GM15510 (cell line): ENCODE results near the gene UTP14A.

Source experiments
- POLR2A ChIP-seq: IDR thresholded peaks from 3 replicates; pipeline ENCODE4 v1.6.1; 2011; ENCODE audit warnings: borderline replicate concordance; ENCODE audit not compliant: insufficient read length; ENCODE audit errors: extremely low read depth

The UTP14A gene

GRCh38 chrX:129933700-129934099 lies 27.7 kb downstream of the UTP14A start:
- TF ChIP-seq POLR2A, result no peak

DNA sequence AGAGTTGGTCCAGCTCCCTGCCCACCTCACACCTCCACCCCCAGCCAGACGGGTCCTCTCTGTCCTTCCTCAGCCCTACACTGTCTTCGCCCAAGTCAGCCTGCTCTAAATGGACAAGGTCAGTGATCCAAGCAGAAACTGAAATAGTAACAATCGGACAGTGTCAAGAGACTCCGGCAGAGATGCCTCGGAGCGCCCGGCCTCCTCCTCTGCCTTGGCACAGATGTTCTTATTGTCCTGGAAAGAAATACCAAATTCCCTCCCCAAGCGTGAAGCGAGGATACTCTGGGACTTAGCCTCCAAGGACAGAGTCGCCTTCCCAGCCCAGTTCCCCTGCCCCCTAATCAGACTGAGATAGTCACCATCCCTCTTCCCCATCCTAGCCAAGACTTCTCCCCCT lies 28.5 kb downstream of the UTP14A start:
- TF ChIP-seq POLR2A, result no peak

DNA sequence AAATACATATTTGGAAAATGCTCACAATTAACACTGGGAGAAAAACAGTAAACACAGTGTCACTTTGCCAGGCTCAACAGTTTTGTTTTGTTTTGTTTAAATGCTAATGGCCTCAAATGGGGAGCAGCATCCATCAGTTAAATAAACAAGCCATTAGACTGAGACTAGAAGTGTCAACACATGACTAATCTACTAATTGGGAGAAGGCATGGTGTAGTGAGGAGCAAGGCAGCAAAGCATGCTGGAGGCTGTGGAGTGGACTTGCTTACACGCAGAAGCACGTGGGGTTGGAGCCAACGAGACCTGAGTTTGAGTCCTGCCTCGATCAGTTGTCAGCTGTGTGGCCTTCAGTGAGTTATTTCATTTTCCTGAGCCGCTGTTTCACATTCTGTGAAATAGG lies 29.0 kb downstream of the UTP14A start:
- TF ChIP-seq POLR2A, result no peak

DNA sequence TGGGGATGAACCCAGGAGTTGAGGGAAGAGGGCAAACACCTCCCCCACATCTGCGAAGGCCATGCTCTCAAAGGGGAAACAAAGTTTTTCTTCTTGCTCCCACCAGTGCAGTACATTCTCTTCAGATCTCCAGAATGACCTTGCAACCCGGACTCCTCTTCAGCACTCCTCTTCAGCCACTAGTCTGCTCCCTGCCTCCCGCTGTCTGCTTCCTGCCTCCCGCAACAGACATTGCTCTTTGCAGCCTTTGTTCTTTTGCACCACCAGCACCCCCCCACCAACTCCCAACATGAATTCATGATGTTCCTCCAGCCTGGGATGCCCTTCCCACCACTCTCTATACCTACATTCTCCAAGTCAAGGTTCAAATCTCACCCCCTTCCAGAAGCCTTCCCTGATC lies 32.1 kb downstream of the UTP14A start:
- no peak for TF ChIP-seq POLR2A

DNA sequence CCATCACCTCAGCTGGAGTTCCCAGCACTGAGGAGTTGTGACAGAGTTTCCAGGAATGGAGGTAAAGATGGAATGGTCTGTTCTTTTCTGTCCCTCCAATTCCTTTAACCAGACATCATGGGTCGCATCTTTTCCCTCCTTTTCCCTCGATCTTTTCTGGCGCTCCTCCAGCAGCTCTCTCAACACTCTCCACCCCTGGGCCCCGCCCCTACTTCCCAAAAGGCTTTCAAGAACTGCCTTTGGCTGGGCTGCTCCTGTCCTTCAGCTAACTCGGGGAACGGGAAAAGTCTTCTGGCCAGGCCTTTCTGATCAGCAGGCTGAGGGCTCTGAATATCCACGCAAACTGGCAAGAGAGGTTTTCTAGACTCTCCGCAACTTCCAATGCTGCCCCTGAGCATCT lies 34.0 kb downstream of the UTP14A start:
- no peak for TF ChIP-seq POLR2A

DNA sequence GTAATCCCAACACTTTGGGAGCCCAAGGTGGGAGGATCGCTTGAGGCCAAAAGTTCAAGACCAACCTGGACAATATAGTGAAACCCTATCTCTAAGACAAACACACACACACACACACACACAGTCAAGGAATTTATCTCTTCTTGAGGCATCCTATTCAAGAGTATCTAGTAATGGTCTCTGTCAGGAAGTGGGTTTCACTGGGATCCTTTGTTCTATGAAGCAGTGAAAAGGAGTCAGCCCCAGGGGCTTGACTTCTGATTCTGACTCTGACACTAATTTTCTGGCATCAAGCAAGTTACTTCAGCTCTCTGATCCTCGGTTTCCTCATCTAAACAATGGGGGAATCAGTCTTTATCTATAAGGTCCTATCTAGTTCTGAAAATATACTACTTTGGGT lies 34.8 kb downstream of the UTP14A start:
- no peak for TF ChIP-seq POLR2A

GRCh38 chrX:129945131-129945530 lies 39.2 kb downstream of the UTP14A start:
- no peak for TF ChIP-seq POLR2A

- TF ChIP-seq POLR2A, result no peak
These were observed 47.3 kb downstream of the UTP14A start for GRCh38 chrX:129953334-129953648.

- TF ChIP-seq POLR2A, result no peak
These were observed 47.9 kb downstream of the UTP14A start for GRCh38 chrX:129953881-129954280.

GRCh38 chrX:129954804-129955203 lies 48.8 kb downstream of the UTP14A start:
- TF ChIP-seq POLR2A, result no peak

GRCh38 chrX:129955682-129956081 lies 49.7 kb downstream of the UTP14A start:
- TF ChIP-seq POLR2A, result no peak

DNA sequence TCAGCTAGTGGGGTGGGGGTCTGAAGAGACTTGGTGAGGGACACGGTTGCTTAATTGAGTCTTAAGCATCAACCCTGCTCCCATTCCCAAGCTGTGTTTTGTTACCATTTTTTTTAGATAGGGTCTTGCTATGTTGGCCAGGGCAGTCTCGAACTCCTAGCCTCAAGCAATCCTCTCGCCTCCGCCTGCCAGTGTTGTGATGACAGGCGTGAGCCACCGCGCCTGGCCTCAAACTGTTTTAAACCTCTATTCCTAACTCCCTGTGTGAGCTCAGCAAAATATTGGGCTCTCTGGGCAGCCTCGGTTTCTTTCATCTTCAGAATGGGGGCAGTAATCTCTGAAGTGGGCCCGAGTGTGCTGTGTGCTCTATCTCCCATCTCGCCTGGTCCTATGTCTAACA lies 50.2 kb downstream of the UTP14A start:
- no peak for TF ChIP-seq POLR2A

DNA sequence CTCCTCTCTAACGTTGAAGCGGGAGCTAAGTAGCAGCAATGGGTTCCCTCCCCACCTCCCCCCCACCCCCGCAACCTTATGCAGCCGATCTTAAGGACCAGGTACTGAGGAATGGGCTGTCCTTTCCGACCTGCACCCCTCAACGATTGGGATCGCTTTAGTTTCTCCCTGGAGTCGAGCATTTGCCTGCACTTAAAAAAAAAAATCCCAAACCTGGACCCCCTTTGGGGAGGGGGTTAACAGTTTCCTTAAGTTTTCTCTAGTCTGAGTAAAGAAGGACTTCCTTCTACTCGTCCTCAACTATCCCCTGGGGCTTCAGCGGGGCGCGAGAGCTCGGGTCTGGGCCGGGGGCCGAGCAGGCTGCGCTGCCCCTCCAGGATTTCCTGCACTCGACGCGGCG lies 50.8 kb downstream of the UTP14A start:
- TF ChIP-seq POLR2A, result no peak

DNA sequence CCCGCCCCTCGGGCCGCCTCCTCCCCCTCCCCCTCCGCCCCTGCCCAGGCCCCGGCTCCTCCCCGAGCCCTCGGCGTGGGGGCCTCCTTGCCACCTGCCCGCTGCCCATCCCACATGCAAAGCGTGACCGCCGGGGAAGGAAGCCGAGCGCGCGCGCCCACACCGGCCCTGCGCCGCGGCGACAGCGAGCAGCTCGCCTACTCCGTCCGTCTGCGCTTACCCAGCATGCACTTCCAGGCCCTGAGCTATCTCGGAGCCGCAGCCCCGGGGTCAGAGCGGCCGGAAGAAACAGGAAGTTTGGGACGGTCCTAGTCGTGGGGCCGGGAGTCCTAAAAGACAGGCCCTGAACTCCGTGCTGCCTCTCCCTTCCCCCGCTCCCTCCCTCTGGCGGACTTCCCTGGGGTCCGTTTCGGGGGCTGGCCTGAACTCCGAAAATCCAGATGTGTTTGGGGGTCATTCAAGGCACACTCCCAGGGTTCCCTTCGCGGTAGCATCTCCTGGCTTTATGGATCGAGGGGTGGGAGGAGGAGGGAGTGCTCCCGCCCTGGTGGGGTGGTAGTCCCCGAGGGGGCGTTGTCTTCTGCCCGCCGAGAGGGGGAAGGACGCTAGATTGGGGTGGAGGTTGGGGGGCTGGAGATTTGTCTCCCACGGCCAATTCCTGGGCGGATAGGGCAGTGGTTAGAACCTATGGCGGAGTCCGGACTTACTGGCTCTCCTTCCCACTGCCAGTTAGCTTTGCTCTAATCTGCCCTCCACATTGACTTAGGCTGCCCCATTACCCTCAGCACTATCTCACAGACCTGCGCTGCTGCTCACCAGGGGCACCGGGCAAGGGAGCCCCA lies 51.5 kb downstream of the UTP14A start:
- TF ChIP-seq POLR2A, result peak; percentile 65

DNA sequence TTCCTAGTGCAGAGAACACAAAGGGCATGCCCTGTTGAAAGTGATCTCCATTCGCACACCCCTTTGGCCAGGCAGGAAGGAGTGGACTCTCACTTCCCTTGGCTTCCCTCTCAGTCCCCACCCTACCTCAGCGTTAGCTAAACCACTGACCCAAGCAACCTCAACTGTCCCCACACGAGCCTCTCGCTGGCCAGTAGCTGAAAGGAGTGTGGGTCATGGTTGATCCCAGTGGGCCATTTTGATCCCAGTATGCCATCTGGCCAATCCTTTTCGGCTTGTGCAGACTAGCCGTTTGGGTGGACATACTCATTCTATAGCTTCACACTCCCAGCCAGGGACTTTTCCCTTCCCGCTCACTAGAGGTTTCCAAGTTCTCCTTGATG lies 52.1 kb downstream of the UTP14A start:
- no peak for TF ChIP-seq POLR2A

DNA sequence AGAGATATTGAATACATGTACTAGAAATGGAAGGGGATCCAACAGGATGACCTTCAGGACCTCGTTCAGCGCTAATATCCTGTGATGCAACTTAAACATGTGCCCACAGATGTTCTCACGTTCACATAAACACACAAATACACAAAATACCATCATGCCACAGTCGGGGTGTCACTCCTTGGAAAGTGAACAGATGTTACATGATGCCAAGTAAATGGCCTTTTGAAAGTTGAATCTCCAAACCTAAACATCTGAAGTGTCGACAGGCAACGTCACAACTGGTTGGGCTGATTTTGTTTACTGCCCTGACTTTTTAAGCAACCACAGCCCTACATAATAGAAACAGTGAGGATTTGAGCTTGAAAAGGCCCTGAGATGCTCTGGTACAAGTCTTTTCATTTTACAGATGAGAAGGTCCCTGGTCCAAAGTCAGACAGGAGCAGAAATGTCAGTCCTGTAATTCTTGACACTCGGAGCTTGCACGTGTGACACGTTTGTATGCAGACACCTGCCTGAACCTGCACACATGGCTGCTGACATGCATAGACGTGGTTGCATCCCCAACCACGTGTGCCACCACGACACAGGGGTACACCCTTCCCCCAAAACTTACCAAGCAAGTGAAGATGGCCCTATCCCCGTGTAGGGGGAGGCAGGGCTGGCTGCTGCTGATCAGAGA lies 53.0 kb downstream of the UTP14A start:
- no peak for TF ChIP-seq POLR2A
